Mucosa of descending colon (tissue), 3 donors: Measurements from ENCODE around the gene CNTNAP2. TPM values are rescaled to one million over a fixed set of nuclear protein-coding genes. Genes with fewer than 3 reads are reported as not detected.

Experiments
- ATAC-seq: fragments of 200-7000 bp; cut with Tn5 transposase; one replicate; pipeline ENCODE4 v1.9.1; 2020; ENCODE audit warnings: mild to moderate bottlenecking, moderate library complexity
- DNase-seq, 3 donors: peaks; one replicate each; pipeline ENCODE4 v3.0.0-alpha.2; 2020
- H3K36me3 ChIP-seq: fragments of 200-600 bp; one replicate; pipeline ENCODE4 v1.8.0; 2021; ENCODE audit warnings: low read depth, mild to moderate bottlenecking
- H3K4me1 ChIP-seq: fragments of 200-600 bp; one replicate; pipeline ENCODE4 v1.8.0; 2021; ENCODE audit warnings: low read depth, mild to moderate bottlenecking
- H3K4me3 ChIP-seq: fragments of 200-600 bp; one replicate; pipeline ENCODE4 v1.8.0; 2021; ENCODE audit warnings: mild to moderate bottlenecking
- H3K9me3 ChIP-seq: fragments of 200-600 bp; one replicate; pipeline ENCODE4 v1.8.0; 2021; ENCODE audit warnings: mild to moderate bottlenecking
- intact Hi-C, 2 donors: fragments of 100-400 bp; cut with DNase I in 1 of 2; cut with micrococcal nuclease in 1 of 2; formaldehyde crosslinking; loops; one replicate each; pipeline versions ENCODE4 v1.11.0 to v1.11.1; 2022; cut with DNase I, micrococcal nuclease
- total RNA-seq, 3 donors: library from RNA; stranded (reverse); fragmentation: NEBNext Ultra II Directional in 2 of 3; extraction: Animal tissue kit (Norgen Biotek cat#: 25700) in 2 of 3; gene quantifications; one replicate each; pipeline versions ENCODE4 v1.2.1 to v1.2.4, GENCODE V29; 2021 to 2023
- TF ChIP-seq, protein P1 (sequence below): fragments of 200-600 bp; IDR thresholded peaks from one replicate; pipeline ENCODE4 v1.8.0; 2022; ENCODE audit warnings: antibody characterized with exemption, mild to moderate bottlenecking
- donor health status: DM: no; HTN: no; CAD: no; lungs with moderate emphysema.
- donor health status: DM: no; HTN: no; CAD: no.
- donor health status: DM: no; HTN: yes; CAD: no.

The CNTNAP2 gene
- total RNA-seq, 3 donors from 2014 or later: 3.1 to 5.9 (median 4.2) TPM

DNA sequence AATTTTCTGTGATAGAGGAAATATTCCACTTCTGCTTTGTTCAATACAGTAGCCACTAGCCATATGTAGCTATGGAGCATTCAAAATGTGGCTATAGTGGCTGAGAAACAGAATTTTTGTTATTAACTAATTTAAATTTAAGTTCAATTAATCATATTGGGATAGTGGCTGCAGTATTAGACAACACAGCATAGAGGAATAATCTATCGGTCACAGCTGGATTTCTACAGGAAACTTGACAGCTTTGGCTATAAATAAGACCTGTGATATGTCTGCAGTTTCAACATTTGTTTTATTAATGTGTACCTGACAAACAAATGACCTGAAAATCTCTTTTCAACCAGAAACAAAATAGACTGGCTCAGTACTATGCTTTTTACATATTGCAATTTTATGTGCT, 953.2 kb downstream of the CNTNAP2 start:
- TF ChIP-seq, protein P1, sequence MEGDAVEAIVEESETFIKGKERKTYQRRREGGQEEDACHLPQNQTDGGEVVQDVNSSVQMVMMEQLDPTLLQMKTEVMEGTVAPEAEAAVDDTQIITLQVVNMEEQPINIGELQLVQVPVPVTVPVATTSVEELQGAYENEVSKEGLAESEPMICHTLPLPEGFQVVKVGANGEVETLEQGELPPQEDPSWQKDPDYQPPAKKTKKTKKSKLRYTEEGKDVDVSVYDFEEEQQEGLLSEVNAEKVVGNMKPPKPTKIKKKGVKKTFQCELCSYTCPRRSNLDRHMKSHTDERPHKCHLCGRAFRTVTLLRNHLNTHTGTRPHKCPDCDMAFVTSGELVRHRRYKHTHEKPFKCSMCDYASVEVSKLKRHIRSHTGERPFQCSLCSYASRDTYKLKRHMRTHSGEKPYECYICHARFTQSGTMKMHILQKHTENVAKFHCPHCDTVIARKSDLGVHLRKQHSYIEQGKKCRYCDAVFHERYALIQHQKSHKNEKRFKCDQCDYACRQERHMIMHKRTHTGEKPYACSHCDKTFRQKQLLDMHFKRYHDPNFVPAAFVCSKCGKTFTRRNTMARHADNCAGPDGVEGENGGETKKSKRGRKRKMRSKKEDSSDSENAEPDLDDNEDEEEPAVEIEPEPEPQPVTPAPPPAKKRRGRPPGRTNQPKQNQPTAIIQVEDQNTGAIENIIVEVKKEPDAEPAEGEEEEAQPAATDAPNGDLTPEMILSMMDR: no peak
- intact Hi-C loops: no loop called here
- peaks cover 15% of the 10 kb centered on the region for H3K9me3 ChIP-seq
- ATAC-seq (no peak), DNase-seq (no peak)
- no peak overlapping the region for H3K4me3 ChIP-seq
- no peaks in the 10 kb centered on the region for H3K36me3 ChIP-seq
- H3K4me1 ChIP-seq: no peaks in the 10 kb centered on the region

DNA sequence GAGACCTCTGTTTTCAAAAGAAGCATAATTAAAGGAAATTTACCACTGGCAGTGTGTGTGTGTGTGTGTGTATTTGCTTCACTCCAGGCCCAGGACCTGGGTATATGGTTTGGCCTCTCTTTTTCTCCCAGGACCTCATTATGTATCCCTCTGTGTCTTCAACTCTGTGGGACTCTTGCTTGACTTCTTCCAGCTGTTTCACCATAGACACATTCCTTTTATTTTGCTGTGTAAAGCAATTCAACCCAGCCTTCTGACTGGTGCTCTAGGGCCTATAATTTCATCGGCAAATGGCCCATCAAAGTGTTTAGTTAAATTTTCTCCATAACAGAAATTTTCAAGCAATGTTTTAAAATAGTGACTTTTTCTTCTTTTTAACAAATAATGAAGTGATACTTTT, 954.3 kb downstream of the CNTNAP2 start:
- H3K36me3 ChIP-seq: no peaks in the 10 kb centered on the region
- DNase-seq: no peak
- intact Hi-C loops: no loop called here

DNA sequence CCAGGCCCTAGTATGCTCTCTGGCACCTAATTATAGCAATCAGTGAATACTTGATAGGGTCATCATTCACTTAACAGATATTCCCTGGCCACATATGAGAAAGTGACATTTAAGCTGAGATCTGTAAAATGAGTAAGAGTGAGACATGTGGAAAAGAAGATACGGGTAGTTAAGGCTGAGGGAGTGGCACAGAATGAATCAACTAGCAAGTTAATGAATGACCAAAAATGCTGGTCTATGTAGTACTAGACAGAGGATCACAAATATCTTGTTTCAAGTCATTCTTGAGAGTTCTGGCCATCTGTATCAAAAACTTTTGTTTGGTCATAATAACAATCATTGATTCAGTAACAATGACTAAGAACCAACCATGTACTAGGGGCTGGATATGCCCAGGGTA, 954.9 kb downstream of the CNTNAP2 start:
- Histone ChIP-seq H3K9me3 (peaks cover 19% of the 10 kb centered on the region), H3K4me1 (no peaks in the 10 kb centered on the region), H3K4me3 (no peak overlapping the region), H3K36me3 (no peaks in the 10 kb centered on the region)
- TF ChIP-seq, protein P1: no peak
- ATAC-seq (no peak), DNase-seq (no peak)
- intact Hi-C loops: no loop called here

More for the DNA sequence above, 954.3 kb downstream of the CNTNAP2 start:
- ATAC-seq: no peak
- TF ChIP-seq, protein P1: no peak
- H3K4me3 ChIP-seq: no peak overlapping the region
- peaks cover 18% of the 10 kb centered on the region for H3K9me3 ChIP-seq
- H3K4me1 ChIP-seq: no peaks in the 10 kb centered on the region

DNA sequence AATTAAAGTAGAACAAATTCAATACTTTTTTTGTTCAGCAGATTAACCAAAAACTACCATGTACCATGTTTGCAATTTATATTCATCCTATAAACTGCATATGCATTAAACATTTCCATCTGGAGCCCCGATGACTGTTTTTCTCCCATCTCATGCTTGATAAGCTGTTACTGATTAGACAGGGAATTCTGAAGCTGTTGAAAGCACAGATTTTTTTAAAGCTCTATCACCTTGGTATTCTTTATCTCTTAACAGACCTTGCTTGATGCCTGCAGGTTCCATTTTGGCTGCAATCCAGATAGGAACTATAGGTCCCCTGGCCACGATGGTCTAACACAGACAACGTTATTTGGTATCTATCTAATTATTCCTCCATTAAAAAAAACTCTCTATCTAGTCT, 961.7 kb downstream of the CNTNAP2 start:
- DNase-seq: no peak
- no peak for ATAC-seq
- Histone ChIP-seq H3K4me1 (no peaks in the 10 kb centered on the region), H3K36me3 (no peaks in the 10 kb centered on the region), H3K9me3 (peaks cover 16% of the 10 kb centered on the region), H3K4me3 (no peak overlapping the region)
- TF ChIP-seq, protein P1: no peak
- intact Hi-C loops: no loop called here

DNA sequence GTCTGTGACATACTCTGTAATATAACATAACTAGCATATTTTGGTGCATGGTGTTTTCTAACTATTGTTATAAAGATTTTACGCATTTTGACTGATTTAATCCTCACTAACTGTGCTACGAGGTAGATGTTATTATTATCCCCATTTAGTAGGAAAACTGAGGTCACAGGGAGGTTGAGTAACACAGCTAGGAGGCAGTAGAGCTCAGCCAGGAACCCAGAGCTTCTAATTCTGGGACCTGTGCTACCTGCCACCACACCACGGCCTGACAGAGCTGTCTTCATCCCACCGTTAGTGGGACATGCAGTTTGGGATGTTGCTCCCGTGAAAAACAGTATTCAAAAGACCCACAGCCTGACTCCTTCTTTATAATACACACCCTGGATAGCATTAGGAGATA, 962.5 kb downstream of the CNTNAP2 start:
- intact Hi-C loops: no loop called here
- Histone ChIP-seq H3K4me1 (no peaks in the 10 kb centered on the region), H3K36me3 (no peaks in the 10 kb centered on the region), H3K4me3 (no peak overlapping the region), H3K9me3 (peaks cover 16% of the 10 kb centered on the region)
- ATAC-seq: no peak
- TF ChIP-seq, protein P1: no peak
- DNase-seq: no peak

DNA sequence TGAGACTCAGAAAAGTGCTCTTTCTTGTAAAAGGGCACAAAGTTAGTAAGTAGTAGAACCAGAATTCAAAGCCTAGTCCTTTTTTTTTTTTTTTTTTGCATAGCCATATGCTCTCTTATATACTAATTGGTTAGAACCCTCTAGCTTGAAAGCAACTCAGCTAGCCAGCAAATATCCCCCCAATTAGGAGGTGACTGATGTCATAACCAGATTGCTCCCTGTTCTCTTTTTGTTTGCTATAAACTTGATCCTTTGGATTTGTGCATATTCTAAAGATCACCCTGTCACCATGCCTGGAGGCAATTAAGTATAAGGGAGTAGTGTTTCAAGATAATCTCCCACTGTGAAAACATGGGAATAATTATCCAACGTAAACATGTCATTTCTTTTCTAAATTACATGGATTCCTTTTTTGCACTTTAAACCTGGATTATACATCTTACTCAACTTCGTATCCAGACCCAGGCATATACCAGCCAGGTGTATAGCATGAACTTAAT, 963.4 kb downstream of the CNTNAP2 start:
- intact Hi-C loops: no loop called here
- Histone ChIP-seq H3K36me3 (no peaks in the 10 kb centered on the region), H3K9me3 (peaks cover 16% of the 10 kb centered on the region), H3K4me3 (no peak overlapping the region), H3K4me1 (no peaks in the 10 kb centered on the region)
- TF ChIP-seq, protein P1: no peak
- DNase-seq: no peak
- ATAC-seq: no peak
